COLO668 (cell line): ENCODE results near the gene PRR18.

ENCODE experiments used
- DNase-seq: peaks from one replicate; lab custom pipeline; 2025; ENCODE audit not compliant: unreplicated experiment; lab: John Stamatoyannopoulos, UW

The PRR18 gene

GRCh38 chr6:166334878-166335277 is 26.7 kb upstream of the PRR18 start:
- no peak for DNase-seq

- DNase-seq, result no peak
Measured at GRCh38 chr6:166333172-166333995, 25.2 kb upstream of the PRR18 start.

- DNase-seq, result no peak
Measured at GRCh38 chr6:166331503-166332415, 23.6 kb upstream of the PRR18 start.

GRCh38 chr6:166330612-166331011 is 22.4 kb upstream of the PRR18 start:
- no peak for DNase-seq

GRCh38 chr6:166325383-166326042 is 17.3 kb upstream of the PRR18 start:
- no peak for DNase-seq

- DNase-seq, result no peak
Measured at GRCh38 chr6:166323395-166323794, 15.2 kb upstream of the PRR18 start.

- peak; percentile 19 for DNase-seq
Measured at GRCh38 chr6:166318649-166319600, 10.7 kb upstream of the PRR18 start.

GRCh38 chr6:166318227-166318626 is 10.0 kb upstream of the PRR18 start:
- DNase-seq, result peak; percentile 86

- peak; percentile 42 for DNase-seq
Measured at GRCh38 chr6:166317261-166318212, 9.3 kb upstream of the PRR18 start.

GRCh38 chr6:166315436-166315835 is 7.2 kb upstream of the PRR18 start:
- no peak for DNase-seq

- no peak for DNase-seq
Measured at GRCh38 chr6:166314454-166314853, 6.3 kb upstream of the PRR18 start.

GRCh38 chr6:166313255-166314070 is 5.3 kb upstream of the PRR18 start:
- peak; percentile 36 for DNase-seq

- DNase-seq, result no peak
Measured at GRCh38 chr6:166312832-166313231, 4.6 kb upstream of the PRR18 start.

GRCh38 chr6:166310634-166311033 is 2.4 kb upstream of the PRR18 start:
- no peak for DNase-seq

- DNase-seq, result no peak
Measured at GRCh38 chr6:166309977-166310376, 1.8 kb upstream of the PRR18 start.

- peak; percentile 88 for DNase-seq
Measured at GRCh38 chr6:166308769-166309589, 787 bp upstream of the PRR18 start.
